Activated CD4-positive, alpha-beta T cell treated with anti-CD3 and anti-CD28 coated beads for 48 hours (primary cell): ENCODE results near the gene SMIM20.

Experiments
- DNase-seq: peaks from one replicate; pipeline ENCODE4 v3.0.0-alpha.2; 2020

Gene SMIM20

GRCh38 chr4:25928379-25929297 is 14.6 kb downstream of the SMIM20 start:
- DNase-seq = no peak

GRCh38 chr4:25929298-25929686 is 15.3 kb downstream of the SMIM20 start:
- DNase-seq = no peak

GRCh38 chr4:25930731-25931354 is 16.8 kb downstream of the SMIM20 start:
- DNase-seq = no peak

DNA sequence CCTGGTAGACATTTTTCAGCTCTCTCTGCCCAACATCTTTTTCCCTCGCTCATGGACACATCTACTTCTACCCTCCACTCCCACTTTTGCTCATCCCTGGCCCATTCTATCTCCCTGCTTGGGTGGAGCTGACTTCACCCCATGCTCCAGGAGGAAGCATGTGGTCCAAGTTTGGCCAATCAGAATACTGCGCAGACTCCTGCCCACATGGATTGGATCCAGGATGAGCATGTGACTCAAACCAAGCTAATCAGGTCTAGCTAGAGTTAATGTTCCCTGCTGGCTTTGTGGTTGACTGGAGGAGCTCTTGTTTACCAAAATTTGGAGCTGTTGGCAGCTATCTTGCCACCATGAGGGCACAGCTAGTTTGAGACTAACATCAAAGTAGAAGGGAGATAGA is 22.7 kb downstream of the SMIM20 start:
- no peak for DNase-seq

GRCh38 chr4:25937801-25938200 is 23.8 kb downstream of the SMIM20 start:
- no peak for DNase-seq

DNA sequence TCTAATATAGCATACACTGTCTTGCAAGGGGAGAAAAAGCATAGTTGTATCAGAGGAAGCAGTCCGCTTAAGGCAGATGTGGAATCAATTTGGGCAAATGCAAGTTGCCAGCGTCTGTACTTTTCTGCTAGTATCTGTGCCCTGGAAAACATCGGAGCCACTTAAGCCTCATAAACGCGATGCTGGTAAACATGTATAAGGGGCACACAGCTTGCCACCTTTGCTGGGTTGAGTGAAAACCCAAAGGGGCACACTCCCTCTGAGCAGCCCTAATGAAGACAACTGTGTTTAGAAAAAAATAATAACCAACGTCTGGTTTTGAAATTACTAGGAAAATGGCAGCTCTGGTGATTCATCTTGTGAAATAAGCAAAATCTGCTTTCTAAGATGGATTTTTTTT is 24.3 kb downstream of the SMIM20 start:
- DNase-seq = peak; percentile 23

- DNase-seq = peak; percentile 72
Measured at GRCh38 chr4:25938787-25939186, 24.8 kb downstream of the SMIM20 start.

- DNase-seq = no peak
Measured at GRCh38 chr4:25939330-25939729, 25.3 kb downstream of the SMIM20 start.

- DNase-seq = no peak
Measured at GRCh38 chr4:25941457-25942221, 27.6 kb downstream of the SMIM20 start.

DNA sequence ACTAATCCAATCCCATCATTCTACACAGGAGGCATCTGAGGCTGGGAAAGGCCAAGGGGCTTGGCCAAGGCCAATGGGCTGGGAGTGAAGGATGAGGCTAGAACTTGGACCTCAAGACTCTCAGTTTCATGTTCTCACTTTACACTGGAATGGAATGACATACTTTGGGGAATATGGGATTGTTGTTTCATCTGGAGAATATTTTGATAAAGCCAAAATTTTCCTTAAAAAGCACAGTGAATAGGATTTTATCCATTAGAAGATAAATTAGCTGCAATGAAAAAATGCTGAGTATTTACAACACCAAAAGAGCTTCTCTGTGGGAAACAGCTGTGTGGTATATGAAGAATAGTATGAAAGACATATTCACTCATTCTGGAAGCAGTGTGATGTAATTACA is 29.3 kb downstream of the SMIM20 start:
- no peak for DNase-seq

DNA sequence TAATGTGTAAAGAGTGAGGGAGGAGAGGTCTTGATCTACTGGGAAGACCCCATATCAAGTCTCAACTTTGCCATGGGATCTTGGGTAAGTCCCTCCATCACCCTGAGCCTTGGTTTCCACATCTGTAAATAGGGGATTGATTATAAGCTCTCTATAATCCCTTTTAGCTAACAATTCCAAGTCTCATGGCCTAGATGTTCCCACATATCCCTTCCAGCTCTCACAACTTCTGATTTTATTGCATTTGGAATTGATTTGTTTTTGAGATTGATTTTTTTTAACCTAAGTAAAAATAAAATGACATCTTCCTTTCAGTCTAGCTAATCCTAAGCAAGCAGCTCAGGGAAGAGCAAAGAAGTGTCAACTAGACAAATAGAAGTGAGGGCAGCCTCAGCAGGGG is 29.8 kb downstream of the SMIM20 start:
- no peak for DNase-seq

- no peak for DNase-seq
Measured at GRCh38 chr4:25948051-25948450, 34.0 kb downstream of the SMIM20 start.

DNA sequence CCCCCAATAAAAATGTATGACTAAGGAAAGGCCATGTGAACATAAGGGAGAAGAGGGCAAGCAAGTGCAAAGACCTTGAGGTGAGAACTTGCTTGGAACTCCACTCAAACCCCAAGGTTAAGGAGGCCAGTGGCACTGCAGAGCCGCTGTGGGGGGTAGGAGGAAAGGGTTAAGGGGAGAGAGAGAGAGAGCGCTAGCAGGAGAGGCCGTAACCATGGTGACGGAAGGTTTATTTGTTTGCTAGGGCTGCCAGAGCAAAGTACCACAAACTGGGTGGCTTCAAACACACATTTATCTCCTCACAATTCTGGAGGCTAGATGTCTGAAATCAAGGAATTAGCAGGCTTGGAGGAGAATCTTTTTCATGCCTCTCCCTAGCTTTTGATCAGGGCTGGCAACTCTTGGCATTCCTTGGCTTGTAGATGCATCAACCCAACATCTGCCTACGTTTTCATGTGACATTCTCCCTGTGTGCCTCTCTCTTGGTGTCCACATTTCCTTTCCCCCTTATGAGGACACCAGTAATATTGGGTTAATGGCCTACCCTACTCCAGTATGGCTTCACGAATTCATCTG is 35.2 kb downstream of the SMIM20 start:
- no peak for DNase-seq

DNA sequence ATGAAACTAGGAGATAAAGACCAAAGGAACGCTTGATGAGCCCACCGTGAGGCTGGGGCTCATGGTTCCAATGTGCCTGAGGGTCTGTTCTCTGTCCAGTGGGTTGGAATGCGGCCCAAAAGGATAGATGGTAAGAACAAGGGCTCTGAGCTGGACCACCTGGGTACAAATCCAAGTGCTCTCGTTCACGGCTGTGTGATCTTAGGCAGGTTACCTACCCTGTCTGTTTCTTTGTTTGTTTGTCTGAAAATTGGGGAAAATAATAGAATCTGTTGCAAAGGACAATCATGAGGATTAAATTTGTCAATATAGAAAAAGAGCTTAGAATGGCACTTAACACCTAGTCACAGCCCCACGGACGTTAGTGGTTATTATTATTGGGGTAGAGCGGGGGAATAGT is 36.0 kb downstream of the SMIM20 start:
- no peak for DNase-seq

- DNase-seq = no peak
Measured at GRCh38 chr4:25950461-25951389, 36.7 kb downstream of the SMIM20 start.

DNA sequence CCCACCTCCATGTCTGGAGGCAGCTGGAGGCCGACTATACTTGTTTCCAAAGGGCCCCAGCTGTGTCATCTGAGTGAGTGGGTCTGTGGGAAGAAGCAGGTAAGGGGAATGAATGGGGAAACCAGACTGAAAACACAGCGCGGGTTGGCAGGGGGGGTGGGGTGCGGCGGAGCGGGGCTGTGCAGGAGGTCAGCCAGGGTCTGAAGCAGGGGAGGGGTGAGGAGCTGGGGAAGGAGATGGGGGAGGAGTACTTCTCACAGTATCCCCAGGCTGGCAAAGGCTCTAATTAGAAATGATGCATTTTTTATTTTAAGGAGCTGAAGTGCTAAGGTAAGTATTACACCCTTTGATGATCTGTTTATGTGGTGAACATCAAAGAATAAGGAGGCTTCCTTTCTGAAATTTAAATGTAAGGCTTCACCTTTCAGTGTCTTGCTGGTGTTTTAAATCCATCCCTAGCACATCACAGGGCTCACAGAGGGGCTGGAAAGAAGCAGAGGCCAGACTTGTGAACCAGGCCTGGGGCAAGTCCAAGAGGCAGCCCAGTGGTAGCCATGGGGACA is 37.5 kb downstream of the SMIM20 start:
- DNase-seq = peak; percentile 14

GRCh38 chr4:25953740-25954139 is 39.7 kb downstream of the SMIM20 start:
- no peak for DNase-seq

GRCh38 chr4:25954293-25954904 is 40.4 kb downstream of the SMIM20 start:
- no peak for DNase-seq

- no peak for DNase-seq
Measured at GRCh38 chr4:25955705-25956104, 41.7 kb downstream of the SMIM20 start.

GRCh38 chr4:25956260-25956659 is 42.2 kb downstream of the SMIM20 start:
- no peak for DNase-seq

DNA sequence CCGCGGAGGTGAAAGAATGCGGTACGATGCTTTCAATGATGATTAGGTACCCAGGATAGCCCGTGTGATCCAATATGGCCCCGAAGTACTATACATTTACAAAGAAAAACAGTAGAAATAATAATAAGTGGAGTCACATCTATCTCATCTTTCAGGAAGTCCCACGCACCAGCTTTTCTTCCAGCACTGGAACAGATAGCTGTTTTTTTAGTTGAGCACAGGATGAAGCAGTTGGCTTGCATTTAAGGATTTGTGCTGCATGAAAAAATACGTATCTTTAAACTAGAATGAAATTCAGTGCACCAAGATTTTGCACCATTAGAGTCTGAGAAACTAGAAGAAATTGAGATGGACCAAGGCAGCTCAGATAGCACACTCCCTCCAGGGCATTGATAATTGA is 44.1 kb downstream of the SMIM20 start:
- DNase-seq = no peak
